Breast epithelium (tissue), 3 donors: ENCODE data around the gene OR52A1.

Experiments used
- CTCF ChIP-seq, 3 donors: fragments of 450-650 bp; IDR thresholded peaks; one replicate each; pipeline ENCODE4 v1.5.1; 2016 to 2017; ENCODE audit warnings: antibody characterized with exemption in 3 of 3, mild to moderate bottlenecking in 3 of 3, moderate library complexity in 3 of 3
- POLR2AphosphoS5 ChIP-seq, 3 donors: sonication (generic); formaldehyde crosslinking; IDR thresholded peaks; one replicate each; pipeline ENCODE4 v1.6.1; 2017; ENCODE audit warnings: antibody characterized with exemption in 3 of 3

GRCh38 chr11:5115339-5115738, 39.2 kb downstream of the OR52A1 start:
- TF ChIP-seq CTCF (IDR thresholded peaks at IDR 0.05) (no peak), POLR2AphosphoS5 (IDR thresholded peaks at IDR 0.05) (no peak)
